Skin of body (tissue), 2 donors: Measurements from ENCODE around the gene SAMD10. TPM values are rescaled to one million over a fixed set of nuclear protein-coding genes. Genes with fewer than 3 reads are reported as not detected.
"Not testable (repeated sequence)": the region's sequence is repeated elsewhere in the genome, so short reads cannot be mapped to it uniquely, and the experiment has no call there.

Experiments
- DNase-seq: peaks from one replicate; lab custom pipeline; 2025; lab: John Stamatoyannopoulos, UW
- total RNA-seq: library from RNA; depleted of rRNA; stranded (reverse); fragments of >200 nt; gene quantifications from one replicate; pipeline ENCODE4 v1.2.3, GENCODE V29; 2014

SAMD10 gene
- 1.6 TPM for total RNA-seq

DNA sequence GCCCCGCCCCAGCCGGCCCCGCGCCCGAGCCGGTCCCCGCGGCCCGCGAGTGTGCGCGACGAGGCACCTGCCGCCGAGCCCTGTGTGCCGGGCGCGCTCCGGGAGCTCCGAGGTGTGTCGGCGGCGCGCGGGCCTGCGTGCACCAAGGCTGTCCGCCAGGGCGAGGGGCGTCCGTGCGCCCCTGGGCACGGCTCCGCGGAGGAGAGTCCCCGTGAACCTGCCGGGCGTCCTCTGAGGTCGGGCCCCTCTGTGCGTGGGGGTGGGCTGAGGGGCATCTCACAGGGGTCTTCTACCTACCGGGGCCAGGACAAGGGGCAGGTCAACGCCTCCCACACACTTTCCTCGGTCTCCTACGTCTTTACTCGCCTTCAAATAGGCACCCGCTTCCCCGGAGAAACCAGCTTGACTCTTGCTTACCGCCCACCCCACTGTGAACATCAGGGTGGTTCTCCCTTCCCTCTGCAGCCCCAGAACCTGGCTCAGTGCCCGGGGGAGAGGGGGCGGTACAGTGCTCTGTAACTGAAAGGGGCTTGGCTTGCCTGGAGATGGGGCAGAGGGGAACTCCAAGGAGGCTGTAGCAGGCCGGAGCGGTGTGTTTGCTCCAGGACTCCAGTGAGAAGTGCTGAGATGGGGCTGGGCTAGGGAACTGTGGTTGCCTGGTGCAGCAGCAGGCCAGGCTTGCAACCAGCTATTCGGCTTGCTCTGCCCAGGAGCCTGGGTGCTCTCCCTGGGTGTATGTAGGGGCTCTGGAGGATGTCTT is at the start of gene SAMD10:
Gene SAMD10 (minus strand): TSS at position 86 of the 760 bp plus-strand sequence. CDS start 175 bp downstream, outside the sequence.
- DNase-seq = peak; percentile 67

DNA sequence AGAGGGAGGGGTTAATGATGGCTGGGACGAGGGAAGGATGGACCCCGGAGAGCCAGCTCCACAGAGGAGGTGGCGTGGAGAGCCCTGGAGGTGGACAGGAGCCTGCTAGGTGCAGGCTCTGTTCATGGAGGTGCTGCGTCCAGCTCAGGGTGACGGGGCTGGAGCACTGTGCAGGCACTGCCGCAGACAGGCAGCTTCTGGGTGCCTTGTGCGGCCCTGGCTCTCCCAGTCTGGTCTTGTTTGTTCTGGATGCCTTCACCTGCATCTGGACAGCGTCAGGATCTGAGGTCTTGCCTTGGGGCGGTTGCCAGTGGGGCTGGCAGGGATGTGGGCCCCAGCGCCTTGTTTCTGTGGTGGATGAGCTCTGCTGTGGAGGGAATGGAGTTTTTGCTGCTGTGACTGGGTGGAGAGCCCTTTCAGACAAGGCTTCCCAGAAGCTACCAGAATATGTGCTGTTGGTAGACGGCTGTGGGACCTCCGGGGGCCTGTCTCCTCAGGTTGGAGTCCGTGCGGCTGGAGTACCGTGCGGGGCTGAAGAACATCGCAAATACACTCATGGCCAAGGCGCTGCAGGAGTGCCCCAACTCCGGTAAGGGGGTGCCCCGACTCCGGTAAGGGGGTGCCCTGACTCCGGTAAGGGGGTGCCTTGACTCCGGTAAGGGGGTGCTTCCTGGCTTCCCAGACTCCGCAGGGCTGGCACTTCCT is 48.7 kb upstream of the SAMD10 start:
- no peak for DNase-seq

DNA sequence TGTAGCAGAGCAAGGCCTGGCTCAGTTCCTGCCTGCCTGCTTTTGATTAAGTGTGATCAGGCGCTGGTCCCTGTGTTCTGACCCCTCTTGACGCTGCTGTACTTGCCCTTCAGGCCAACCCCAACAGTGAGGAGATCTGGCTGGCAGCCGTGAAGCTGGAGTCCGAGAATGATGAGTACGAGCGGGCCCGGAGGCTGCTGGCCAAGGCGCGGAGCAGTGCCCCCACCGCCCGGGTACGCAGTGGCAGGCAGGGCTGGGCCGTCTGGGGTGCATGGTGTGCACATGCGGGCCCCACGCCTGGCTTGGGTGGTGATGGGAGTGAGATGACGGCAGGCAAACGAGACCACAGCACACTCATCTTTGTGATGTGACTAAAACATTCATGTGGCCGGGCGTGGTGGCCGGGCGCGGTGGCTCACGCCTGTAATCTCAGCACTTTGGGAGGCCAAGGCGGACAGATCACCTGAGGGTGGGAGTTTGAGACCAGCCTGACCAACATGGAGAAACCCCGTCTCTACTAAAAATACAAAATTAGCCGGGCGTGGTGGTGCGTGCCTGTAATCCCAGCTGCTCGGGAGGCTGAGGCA is 46.5 kb upstream of the SAMD10 start:
- no peak for DNase-seq

DNA sequence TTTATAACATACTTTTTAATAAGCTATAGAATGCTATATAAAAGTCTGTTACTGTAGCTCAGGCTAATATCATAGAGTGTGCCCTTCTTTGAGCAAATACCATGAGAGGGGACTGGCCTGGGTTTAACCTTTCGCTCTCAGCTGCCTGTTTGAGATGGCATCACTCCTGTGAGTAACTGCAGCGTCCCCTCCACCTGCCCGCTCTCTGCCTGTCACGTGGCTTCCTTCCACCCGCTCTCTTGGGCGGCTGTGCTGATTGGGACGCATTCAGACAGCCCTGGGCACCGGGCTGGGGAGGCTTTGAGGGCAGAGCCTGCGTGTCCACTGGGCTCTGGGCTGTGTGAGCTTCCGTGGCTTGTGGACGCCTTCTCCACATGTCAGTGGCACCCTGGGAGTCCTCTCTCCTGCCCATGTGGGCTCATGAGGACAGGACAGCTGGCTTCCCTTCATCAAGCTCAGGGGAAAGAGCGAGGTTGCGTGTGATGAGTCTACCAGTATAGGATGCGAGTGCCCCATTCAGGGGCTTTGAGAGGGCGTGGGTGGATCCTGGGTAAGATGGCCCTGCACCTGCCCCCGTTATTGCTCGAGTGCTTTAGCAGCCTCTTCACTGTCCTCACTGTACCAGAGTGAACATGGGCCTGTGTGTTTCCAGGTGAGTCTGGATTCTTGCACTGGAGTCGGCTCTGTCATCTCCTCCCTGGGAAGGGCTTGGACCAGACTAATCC is 45.8 kb upstream of the SAMD10 start:
- DNase-seq = no peak

DNA sequence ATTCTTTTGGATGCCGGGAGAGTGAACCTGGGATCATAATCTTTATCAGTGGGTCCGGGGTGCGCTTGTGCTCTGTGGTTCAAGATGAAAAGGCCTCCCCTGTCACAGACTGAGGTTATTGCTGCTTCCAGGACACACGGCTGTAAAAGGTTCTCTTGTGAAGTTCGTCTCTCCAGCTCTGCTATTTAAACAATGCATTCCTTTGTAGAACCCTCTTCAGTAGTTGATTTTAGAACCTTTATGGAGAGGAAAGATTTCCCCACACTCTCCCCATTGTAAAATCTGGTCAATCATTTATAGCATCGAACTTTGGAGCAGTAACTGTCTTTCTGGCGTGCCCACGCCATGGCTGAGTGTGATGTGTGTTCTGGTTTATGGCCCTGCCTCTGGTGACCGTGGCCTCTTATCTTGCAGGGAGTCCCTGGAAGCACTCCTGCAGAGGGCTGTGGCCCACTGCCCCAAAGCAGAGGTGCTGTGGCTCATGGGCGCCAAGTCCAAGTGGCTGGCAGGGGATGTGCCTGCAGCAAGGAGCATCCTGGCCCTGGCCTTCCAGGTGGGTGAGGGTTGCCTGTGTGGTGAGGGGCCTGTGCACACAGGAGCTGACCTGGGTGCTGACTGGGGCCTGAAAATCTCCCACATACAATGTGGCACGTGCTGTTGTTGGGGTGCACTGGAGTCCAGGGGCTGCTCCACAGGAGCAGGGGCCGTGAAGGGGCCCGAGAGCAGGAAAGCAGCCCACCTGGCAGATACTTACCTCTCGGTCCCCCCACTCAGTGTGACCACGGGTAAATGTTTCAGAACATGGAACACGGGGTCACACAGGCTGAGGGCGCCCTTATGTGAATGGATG is 44.9 kb upstream of the SAMD10 start:
- DNase-seq = no peak

DNA sequence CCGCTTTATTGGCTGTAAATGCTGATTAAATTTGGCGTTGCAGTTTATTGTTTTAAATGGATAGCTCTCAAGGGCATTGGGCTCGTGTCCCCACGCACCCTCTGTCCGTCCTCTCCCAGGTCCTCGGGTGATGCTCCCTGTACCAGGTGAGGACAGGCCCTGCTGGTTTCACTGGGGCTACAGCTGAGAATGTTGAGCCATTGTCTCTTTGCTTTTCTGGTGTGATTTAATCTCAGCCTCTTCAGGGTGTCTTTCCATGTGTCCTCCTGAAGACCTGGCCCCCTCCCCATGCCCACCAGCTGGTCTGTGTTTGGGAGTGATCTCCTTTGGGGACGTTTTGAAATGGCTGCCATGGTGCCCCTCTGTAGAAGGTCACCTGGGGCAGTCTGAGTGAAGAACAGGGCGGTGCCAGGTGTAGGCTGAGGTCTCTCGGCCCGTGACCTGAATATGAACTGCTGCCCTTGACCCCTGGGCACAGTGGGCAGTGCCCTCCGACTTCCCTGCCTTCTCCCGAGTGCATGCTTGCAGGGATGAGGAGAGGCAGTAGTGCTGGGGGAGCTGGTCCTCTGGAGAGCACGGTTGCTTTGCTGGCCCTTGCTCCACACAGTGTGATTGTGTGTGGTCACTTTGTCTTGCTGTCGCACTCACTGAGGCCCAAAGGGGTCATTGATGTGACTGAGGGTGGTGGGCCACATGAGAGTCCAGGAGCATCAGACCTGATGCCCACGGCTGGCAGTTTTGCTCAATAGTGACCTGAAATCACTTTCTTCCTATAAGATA is 44.1 kb upstream of the SAMD10 start:
- DNase-seq = no peak

DNA sequence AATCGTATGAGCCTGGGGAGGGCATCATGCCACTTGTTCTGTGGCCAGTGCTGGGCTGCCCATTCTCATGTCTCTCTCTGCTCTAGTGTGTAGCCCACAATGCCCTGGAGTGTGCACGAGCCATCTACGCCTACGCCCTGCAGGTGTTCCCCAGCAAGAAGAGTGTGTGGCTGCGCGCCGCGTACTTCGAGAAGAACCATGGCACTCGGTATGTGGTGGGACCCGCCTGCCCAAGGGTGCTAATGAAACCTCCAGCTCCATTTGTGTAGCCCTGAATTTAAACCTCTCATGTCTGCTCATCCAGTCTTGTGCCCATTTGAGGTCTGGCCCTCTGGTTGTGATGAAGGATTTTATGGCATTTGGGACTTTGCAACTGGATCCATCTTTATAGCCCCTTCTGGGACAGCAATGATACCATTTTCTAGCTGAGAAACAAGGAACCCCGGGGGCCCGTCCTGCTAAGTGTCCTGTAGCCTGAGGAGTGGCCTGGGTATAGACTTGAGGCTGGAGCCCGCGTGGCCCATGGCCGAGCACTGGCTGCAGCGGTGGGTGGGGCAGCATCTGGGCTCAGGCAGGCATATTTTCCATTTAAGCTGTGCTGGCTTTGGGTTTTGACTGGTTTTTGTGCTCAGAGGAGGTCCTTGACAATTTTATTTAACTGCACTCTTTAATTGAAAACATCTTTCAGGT is 43.4 kb upstream of the SAMD10 start:
- DNase-seq = no peak

DNA sequence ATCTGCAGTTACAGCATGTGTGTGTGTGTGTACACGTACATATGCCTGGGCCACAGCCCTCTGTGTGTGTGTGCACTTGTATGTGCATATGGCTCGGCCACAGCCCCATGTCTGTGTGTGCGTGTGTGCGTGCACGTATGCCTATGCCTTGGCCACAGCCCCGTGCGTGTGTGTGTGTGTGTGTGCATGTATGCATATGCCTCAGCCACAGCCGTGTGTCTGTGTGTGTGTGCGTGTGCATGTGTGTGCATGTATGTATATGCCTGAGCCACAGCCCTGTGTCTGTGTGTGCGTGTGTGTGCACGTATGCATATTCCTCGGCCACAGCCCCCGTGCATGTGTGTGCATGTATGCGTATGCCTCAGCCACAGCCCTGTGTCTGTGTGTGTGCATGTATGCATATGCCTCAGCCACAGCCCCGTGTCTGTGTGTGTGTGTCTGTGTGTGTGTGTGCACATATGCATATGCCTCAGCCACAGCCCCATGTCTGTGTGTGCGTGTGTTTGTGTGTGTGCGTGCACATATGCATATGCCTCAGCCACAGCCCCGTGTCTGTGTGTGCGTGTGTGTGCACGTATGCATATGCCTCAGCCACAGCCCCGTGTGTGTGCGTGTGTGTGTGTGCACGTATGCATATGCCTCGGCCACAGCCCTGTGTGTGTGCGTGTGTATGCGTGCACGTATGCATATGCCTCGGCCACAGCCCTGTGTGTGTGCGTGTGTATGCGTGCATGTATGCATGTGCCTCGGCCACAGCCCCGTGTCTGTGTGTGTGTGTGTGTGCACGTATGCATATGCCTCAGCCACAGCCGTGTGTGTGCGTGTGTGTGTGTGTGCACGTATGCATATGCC is 41.9 kb upstream of the SAMD10 start:
- no peak for DNase-seq

DNA sequence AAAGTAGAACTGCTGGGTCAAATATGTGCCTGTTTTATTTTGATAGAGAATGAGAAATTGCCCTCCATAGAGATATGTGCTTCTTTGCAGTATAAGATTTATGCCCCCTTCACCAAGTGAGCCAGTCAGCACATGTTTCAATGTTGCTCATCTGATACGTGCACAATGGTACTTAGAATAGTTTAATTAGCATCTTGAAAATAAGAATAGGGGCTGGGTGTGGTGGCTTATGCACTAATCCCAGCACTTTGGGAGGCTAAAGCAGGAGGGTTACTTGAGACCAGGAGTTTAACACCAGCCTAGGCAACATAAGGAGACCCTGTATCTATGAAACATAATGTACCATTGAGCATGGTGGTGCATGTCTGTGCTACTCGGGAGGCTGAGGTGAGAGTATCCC is 36.2 kb upstream of the SAMD10 start:
- DNase-seq = no peak

DNA sequence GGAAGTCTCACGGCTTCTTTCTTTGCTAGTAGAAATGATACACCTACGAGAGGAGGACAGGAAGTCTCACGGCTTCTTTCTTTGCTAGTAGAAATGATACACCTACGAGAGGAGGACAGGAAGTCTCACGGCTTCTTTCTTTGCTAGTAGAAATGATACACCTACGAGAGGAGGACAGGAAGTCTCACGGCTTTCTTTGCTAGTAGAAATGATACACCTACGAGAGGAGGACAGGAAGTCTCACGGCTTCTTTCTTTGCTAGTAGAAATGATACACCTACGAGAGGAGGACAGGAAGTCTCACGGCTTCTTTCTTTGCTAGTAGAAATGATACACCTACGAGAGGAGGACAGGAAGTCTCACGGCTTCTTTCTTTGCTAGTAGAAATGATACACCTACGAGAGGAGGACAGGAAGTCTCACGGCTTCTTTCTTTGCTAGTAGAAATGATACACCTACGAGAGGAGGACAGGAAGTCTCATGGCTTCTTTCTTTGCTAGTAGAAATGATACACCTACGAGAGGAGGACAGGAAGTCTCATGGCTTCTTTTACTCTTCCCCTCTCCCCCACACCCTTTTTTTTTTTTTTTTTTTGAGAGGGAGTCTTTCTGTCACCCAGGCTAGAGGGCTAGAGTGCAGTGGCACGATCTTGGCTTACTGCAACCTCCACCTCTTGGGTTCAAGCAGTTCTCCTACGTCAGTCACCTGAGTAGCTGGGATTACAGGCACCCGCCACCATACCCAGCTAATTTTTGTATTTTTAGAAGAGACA is 33.1 kb upstream of the SAMD10 start:
- DNase-seq = not testable (repeated sequence)

DNA sequence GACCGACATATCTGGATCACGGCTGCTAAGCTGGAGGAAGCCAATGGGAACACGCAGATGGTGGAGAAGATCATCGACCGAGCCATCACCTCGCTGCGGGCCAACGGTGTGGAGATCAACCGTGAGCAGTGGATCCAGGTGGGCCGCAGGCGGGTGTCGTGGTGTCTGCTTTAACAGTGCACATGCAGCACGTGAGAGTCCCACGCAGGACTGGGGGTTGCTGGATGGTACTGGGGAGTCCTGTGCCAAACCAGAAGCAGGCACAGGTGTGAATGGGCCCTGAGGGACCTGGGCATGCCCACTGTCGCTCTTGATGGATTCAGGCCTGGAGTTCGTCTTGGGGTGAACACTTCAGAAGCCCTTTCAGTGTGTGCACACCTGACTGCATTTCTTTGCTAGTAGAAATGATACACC is 31.9 kb upstream of the SAMD10 start:
- DNase-seq = no peak

DNA sequence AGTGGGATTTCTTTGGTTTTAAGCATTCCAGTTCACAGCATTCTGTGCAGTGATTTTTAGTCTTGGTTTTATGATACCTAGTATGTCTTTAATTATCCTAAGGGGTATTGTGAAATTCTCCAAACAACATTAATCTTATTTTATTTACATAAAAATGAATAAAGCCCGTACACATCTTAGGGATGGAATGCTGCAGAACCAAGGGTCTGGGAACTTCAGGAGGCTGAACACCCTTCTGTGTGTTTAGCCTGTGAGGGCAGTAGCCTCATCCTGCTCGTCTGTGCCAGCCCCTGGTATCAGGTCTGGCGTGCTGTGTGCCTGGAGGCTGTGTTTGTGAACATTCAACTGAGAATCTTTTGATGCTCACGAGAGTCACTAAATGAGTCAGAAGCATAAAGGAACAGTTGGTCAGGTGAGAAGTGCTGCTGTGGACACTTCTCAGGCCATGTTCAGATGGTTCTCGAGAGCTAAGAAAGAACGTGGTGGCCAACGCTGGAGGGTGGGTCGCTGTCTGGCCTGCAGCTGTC is 31.3 kb upstream of the SAMD10 start:
- DNase-seq = no peak

DNA sequence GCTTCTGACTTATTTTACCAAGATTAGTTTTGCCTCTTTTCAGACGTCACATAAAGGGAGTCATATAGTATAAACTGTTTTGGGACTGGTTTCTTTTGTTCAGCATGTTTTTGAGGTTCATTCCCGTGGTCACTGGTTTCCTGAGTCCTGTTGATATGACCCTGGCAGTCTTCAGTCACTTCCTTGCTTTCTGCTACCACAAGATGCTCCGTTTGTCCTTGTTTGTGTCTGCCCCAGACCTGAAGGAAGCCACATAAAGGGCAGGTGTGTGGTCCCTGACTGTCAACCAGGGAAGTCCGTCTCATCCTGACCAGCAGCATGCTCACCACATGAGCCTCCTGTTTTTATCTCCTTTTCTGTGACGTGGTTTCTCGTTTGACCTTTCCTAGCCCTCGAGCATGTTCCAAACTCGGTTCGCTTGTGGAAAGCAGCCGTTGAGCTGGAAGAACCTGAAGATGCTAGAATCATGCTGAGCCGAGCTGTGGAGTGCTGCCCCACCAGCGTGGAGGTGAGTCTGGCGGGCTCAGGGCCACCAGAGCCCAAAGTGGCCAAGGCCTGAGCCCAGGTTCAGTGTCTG is 30.5 kb upstream of the SAMD10 start:
- DNase-seq = no peak

DNA sequence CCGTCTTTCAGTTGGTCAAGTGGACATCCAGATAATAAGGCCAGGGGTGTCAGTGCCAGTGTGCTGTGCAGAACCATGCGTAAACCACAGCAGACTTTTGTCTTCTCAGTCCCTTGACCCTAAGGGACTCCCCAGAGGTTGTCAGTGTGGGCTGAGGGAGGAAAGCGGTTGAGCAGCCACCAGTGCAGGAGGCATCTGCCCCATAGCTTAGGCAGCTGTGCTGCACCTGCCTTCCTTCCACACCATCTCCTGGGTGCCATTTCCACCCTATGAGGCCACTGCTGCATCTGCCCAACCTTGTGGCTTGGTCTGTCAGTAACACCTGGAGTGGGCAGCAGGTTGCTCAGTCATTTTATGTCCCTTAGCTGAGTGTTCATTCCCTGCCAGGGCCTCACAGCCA is 27.5 kb upstream of the SAMD10 start:
- DNase-seq = no peak

DNA sequence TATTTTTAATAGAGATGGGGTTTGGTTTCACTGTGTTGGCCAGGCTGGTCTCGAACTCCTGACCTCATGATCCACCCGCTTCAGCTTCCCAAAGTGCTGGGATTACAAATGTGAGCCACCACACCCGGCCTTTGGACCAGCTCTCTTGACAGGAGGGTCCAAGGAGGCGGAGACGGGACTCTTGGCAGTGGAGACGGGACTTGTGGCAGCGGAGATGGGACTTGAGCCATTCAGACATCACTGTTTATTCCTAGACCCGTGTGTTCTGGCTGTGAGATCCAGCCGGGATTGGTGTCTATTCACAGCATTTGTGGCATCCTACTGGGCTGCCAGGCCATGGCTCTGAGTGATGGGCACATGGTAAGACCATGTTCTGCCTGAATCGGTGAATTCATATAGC is 27.0 kb upstream of the SAMD10 start:
- DNase-seq = no peak

DNA sequence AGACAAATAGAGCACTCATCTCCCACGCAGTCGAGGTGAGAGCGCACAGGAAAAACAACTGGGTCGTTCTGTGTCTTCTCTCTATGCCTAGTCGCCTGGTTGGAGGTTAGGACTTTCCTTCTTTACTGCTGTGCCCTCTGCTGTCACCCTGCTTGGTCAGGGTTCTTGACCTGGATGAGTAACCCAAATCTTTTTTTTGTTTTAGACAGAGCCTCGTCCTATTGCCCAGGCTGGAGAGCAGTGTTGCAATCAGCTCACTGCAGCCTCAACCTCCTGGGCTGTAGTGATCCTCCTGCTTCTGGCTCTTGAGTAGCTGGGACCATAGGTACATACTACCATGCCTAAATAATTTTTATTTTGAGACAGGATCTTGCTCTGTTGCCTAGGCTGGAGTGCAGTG is 26.0 kb upstream of the SAMD10 start:
- no peak for DNase-seq
